NCI-H526 (cell line): ENCODE results near the gene IGFBP2.
A peak's percentile ranks its signal among the peaks of the same experiment; 100 is the strongest.

Source experiments
- DNase-seq, 2 experiments: peaks; one replicate each; lab custom pipeline; 2025; lab: John Stamatoyannopoulos, UW

IGFBP2 gene

GRCh38 chr2:216615298-216616082 is 17.7 kb upstream of the IGFBP2 start:
- no peak for DNase-seq

GRCh38 chr2:216616083-216616678 is 17.0 kb upstream of the IGFBP2 start:
- DNase-seq, result no peak

GRCh38 chr2:216617159-216617815 is 15.9 kb upstream of the IGFBP2 start:
- no peak for DNase-seq

- DNase-seq, result peak in 1 of 2 experiments; percentile 33
Measured at GRCh38 chr2:216618785-216619184, 14.4 kb upstream of the IGFBP2 start.

GRCh38 chr2:216619411-216620393 is 13.5 kb upstream of the IGFBP2 start:
- peak in 1 of 2 experiments; percentile 43 for DNase-seq

- no peak for DNase-seq
Measured at GRCh38 chr2:216620786-216621185, 12.4 kb upstream of the IGFBP2 start.

- peak; percentile 58 to 79 for DNase-seq
Measured at GRCh38 chr2:216621292-216621691, 11.9 kb upstream of the IGFBP2 start.

GRCh38 chr2:216622526-216622925 is 10.7 kb upstream of the IGFBP2 start:
- peak in 1 of 2 experiments; percentile 26 for DNase-seq

GRCh38 chr2:216624251-216624650 is 9.0 kb upstream of the IGFBP2 start:
- DNase-seq, result no peak

- DNase-seq, result no peak
Measured at GRCh38 chr2:216626168-216626874, 6.9 kb upstream of the IGFBP2 start.

- DNase-seq, result no peak
Measured at GRCh38 chr2:216626875-216627245, 6.4 kb upstream of the IGFBP2 start.

GRCh38 chr2:216629784-216630183 is 3.4 kb upstream of the IGFBP2 start:
- DNase-seq, result no peak

- DNase-seq, result no peak
Measured at GRCh38 chr2:216632346-216632951, 771 bp upstream of the IGFBP2 start.

- DNase-seq, result peak in 1 of 2 experiments; percentile 49
Measured at GRCh38 chr2:216633616-216634369, 573 bp downstream of the IGFBP2 start.

- no peak for DNase-seq
Measured at GRCh38 chr2:216634370-216635148, 1.3 kb downstream of the IGFBP2 start.

- DNase-seq, result no peak
Measured at GRCh38 chr2:216635171-216635570, 2.0 kb downstream of the IGFBP2 start.

GRCh38 chr2:216635701-216636550 is 2.7 kb downstream of the IGFBP2 start:
- peak in 1 of 2 experiments; percentile 34 for DNase-seq
